GM19372 (cell line): ENCODE data around the gene AGBL2.
"Not testable (repeated sequence)": the region's sequence is repeated elsewhere in the genome, so short reads cannot be mapped to it uniquely, and the experiment has no call there.

Source experiments
- ATAC-seq: cut with Tn5 transposase; IDR thresholded peaks from one replicate; pipeline ENCODE4 v1.9.1; 2021; ENCODE audit warnings: mild to moderate bottlenecking, low read depth, moderate library complexity; ENCODE audit not compliant: unreplicated experiment

AGBL2 gene, protein sequence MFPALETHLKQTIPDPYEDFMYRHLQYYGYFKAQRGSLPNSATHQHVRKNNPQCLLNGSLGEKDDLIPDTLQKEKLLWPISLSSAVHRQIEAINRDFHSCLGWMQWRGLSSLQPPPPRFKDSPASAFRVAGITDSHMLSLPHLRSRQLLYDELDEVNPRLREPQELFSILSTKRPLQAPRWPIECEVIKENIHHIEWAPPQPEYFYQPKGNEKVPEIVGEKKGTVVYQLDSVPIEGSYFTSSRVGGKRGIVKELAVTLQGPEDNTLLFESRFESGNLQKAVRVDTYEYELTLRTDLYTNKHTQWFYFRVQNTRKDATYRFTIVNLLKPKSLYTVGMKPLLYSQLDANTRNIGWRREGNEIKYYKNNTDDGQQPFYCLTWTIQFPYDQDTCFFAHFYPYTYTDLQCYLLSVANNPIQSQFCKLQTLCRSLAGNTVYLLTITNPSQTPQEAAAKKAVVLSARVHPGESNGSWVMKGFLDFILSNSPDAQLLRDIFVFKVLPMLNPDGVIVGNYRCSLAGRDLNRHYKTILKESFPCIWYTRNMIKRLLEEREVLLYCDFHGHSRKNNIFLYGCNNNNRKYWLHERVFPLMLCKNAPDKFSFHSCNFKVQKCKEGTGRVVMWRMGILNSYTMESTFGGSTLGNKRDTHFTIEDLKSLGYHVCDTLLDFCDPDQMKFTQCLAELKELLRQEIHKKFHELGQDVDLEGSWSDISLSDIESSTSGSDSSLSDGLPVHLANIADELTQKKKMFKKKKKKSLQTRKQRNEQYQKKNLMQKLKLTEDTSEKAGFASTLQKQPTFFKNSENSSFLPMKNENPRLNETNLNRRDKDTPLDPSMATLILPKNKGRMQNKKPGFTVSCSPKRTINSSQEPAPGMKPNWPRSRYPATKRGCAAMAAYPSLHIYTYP

DNA sequence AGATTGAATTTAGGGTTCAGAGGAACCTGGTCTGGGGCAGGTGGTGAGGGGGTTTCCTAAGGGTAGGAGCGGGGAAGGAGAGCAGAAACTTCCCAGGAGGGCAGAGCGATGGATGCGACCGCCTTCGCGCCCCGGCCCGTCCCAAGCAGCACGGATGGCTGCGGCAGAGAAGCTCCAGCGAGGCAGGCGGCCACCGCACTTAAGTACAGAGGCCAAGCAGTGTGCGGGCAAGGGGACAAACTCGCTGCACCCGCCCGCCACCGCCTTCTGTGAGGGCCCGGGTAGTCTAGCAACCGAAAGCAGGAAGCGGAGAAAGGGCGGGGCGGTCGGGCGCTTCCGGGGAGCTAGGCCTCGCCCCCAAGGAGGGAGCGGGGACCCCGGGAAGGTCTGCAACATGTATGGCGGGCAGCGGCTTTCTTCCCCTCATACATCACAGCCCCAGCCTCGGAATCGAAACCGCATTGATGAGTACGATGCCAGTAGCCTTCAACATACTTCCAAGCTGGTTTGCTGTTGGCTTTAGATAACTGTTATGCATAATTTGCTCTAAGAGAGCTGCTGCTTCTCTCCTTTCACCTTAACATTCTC lies at the start of gene AGBL2:
Gene AGBL2, minus strand, starts transcription at position 288 of the 588 bp plus-strand sequence. CDS start 719 bp downstream, outside the sequence.
- peak; percentile 98 for ATAC-seq

DNA sequence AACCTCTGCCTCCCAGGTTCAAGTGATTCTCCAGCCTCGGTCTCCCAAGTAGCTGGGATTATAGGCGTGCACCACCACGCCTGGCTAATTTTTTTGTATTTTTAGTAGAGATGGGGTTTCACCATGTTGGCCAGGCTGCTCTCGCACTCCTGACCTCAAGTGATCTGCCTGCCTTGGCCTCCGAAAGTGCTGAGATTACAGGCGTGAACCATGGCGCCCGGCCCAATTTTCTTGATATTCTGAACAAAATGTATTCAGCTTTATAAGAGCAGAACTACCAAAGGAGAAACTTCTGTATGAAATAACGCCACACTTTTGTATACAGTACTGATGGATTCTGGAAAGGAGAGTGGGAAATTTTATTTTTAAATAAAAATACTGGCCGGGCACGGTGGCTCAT lies 44.1 kb upstream of the AGBL2 start:
- ATAC-seq: not testable (repeated sequence)

DNA sequence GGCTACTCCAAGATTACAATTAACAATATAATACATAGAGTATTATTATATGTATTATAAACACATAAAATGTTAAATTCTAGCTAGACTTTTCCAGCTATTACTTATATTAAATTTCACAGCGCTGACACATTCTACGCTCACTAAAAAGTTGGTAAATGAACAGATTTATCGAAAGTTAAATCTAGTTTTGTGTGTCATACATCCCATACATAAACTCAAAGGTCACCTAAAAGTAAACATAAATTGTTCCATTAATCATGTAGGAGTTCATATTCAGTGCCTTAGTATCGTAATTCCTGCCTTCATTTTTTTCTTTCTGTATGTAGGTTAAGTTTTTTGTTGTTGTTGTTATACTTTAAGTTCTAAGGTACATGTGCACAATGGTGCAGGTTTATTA lies 41.0 kb upstream of the AGBL2 start:
- ATAC-seq: no peak

GRCh38 chr11:47750725-47751124 lies 35.6 kb upstream of the AGBL2 start:
- ATAC-seq: no peak

GRCh38 chr11:47742494-47742893 lies 27.3 kb upstream of the AGBL2 start:
- not testable (repeated sequence) for ATAC-seq

- not testable (repeated sequence) for ATAC-seq
Observed at GRCh38 chr11:47737817-47738216, 22.6 kb upstream of the AGBL2 start.

GRCh38 chr11:47732271-47732670 lies 17.1 kb upstream of the AGBL2 start:
- no peak for ATAC-seq

- ATAC-seq: no peak
Observed at GRCh38 chr11:47731475-47731874, 16.3 kb upstream of the AGBL2 start.

DNA sequence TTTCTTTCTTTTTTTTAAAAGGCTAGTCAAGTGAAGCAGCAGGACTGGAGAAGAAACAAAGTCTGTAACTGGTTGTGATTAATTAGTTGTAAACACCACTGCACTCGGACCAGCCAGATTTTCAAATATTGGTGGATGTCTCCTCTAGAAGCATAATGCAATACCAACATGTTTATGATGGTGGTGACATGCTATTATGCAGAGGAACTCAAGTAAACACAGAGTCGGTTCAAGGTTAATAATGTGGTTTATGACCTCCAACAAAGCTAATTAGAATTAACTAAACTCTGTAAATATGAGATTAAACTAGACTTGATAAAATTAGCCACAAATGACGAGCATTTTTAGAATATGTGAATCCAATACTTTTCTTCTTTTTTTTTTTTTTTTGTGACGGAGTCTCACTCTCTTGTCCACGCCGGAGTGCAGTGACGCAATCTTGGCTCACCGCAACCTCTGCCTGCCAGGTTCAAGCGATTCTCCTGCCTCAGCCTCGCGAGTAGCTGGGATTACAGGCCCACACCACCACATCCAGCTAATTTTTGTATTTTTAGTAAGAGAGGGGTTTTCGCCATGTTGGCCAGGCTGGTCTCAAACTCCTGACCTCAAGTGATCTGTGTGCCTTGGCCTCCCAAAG lies 11.8 kb upstream of the AGBL2 start:
- ATAC-seq: no peak

DNA sequence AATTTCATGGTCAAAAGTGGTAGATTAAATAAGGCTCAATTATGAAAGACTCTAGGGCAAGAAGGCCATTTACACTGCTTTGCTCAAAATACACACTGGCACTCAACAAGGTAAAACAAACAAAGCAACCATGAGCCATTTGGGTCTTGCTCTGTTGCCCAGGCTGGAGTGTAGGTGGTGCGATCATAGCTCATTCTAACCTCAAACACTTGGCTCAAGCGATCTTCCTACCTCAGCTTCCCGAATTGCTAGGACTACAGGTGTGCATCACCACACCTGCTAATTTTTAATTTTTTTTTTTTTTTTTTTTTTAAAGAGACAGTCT lies 10.9 kb upstream of the AGBL2 start:
- no peak for ATAC-seq

- no peak for ATAC-seq
Observed at GRCh38 chr11:47725442-47726117, 10.4 kb upstream of the AGBL2 start.

DNA sequence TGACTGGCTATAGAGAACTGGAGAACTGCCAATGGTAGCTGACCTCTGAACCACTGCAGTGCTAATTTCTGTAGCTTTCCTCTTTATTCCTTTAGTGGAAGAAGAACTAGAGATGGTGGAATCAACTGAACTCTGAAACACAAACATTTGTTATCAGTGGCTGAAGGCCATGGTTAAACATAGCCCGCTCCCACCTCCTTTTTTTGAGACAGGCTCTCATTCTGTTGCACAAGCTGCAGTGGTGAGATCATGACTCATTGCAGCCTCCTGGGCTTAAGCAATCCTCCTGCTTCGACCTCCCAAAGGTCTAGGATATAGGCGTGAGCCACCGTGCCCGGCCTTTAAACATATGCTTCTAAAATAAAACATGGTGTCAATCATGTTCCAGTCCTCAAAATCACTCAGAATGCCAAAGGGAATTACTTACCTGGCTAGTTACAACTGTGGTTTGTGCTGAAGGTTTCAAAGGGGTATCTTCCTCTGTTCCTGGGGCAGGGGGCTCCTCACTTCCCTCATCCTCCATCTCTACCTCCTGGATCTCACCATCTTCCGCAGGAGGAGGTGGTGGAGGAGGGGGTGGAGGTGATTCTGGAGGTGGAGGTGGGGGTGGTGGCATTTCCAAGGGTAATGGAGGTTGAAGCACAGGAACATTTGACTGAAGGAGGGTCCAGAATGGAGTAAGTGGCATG lies 9.0 kb upstream of the AGBL2 start:
- ATAC-seq: no peak

GRCh38 chr11:47723041-47723440 lies 7.9 kb upstream of the AGBL2 start:
- no peak for ATAC-seq

GRCh38 chr11:47720651-47721050 lies 5.5 kb upstream of the AGBL2 start:
- no peak for ATAC-seq

DNA sequence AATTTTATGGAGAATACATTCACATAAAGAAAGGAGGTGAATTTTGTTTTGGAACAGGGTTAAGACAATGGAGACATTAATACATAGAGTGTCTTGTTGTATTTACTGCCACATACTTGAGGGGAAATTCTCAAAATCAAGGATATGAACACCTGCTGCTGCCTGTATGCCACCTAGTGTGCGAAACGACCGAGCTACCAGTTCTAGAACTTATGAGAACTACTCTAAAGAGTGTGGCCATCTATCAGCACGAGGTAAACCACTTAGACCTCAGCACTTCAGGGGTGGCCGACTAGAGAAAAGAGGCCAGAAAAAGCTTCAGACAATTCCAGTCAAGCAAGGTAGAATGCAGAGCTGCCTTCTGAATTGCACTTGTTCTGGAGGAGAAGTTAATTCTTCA lies 1.5 kb upstream of the AGBL2 start:
- no peak for ATAC-seq

- peak; percentile 1 for ATAC-seq
Observed at GRCh38 chr11:47714554-47715081, 551 bp downstream of the AGBL2 start.

- ATAC-seq: no peak
Observed at GRCh38 chr11:47711816-47712215, 3.4 kb downstream of the AGBL2 start.

GRCh38 chr11:47711225-47711624 lies 3.9 kb downstream of the AGBL2 start:
- ATAC-seq: no peak

- not testable (repeated sequence) for ATAC-seq
Observed at GRCh38 chr11:47707275-47707786, 7.8 kb downstream of the AGBL2 start.
